ENCODE measurements around the gene TMEM178B. TPM values are rescaled to one million over a fixed set of nuclear protein-coding genes. Genes with fewer than 3 reads are reported as not detected.

Gene TMEM178B
- total RNA-seq, 1 experiment from 2014 or later: 0.39 TPM

DNA sequence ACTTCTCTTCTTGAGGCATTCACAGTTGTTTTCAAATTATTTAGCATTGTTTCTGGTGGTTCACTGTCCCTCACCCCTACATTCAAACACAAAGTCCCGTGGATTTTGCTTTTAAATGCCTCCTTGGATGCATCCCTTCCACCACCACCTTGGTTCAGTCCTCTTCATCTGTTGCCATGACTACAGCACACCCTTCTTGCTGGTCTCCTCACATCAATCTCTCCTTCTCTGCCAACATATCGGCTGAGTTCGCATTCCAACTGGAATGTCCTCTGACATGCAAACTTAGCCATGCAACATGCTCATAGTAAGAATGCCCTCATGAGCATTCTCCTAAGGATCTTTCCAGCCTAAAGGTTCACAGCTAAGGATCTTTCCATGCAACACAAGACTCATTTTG, 279.1 kb downstream of the TMEM178B start:
- in situ Hi-C loops (cut with HindIII; ENCODE audit: low pct_unique_long_range_greater_than_20kb, low sequenced_read_pairs) (no loop called here), intact Hi-C loops (cut with micrococcal nuclease; ENCODE audit: unreplicated experiment) (no loop called here)
- POLR2A ChIA-PET: no interaction called here

GRCh38 chr7:141354251-141354650, 280.4 kb downstream of the TMEM178B start:
- no peaks in the 10 kb centered on the region for H3K9me3 ChIP-seq (ENCODE audit: control insufficient read depth, insufficient read depth, low read depth, low read length)
- no peak overlapping the region for H3K4me3 ChIP-seq (ENCODE audit: low read depth in 2 of 2, low read length in 2 of 2)
- in situ Hi-C loops (cut with HindIII; ENCODE audit: low pct_unique_long_range_greater_than_20kb, low sequenced_read_pairs): no loop called here
- POLR2A ChIA-PET: no interaction called here
- TF ChIP-seq SIN3A (IDR thresholded peaks at IDR 0.05; ENCODE audit: borderline replicate concordance, insufficient read depth, low read depth, low read length) (no peak), REST (IDR thresholded peaks at IDR 0.05; ENCODE audit: insufficient read depth in 1 of 2, low read depth in 2 of 2, low read length in 1 of 2) (no peak), POLR2AphosphoS5 (IDR thresholded peaks at IDR 0.05; ENCODE audit: low read depth, low read length) (no peak), TCF7L2 (IDR thresholded peaks at IDR 0.05; ENCODE audit: low read depth, low read length) (no peak)
- TF ChIP-seq, protein P1, sequence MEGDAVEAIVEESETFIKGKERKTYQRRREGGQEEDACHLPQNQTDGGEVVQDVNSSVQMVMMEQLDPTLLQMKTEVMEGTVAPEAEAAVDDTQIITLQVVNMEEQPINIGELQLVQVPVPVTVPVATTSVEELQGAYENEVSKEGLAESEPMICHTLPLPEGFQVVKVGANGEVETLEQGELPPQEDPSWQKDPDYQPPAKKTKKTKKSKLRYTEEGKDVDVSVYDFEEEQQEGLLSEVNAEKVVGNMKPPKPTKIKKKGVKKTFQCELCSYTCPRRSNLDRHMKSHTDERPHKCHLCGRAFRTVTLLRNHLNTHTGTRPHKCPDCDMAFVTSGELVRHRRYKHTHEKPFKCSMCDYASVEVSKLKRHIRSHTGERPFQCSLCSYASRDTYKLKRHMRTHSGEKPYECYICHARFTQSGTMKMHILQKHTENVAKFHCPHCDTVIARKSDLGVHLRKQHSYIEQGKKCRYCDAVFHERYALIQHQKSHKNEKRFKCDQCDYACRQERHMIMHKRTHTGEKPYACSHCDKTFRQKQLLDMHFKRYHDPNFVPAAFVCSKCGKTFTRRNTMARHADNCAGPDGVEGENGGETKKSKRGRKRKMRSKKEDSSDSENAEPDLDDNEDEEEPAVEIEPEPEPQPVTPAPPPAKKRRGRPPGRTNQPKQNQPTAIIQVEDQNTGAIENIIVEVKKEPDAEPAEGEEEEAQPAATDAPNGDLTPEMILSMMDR (IDR thresholded peaks at IDR 0.05): no peak
- H3K36me3 ChIP-seq (ENCODE audit: control insufficient read depth, insufficient read depth, low read length): no peaks in the 10 kb centered on the region
- no peak overlapping the region for H3K27ac ChIP-seq (ENCODE audit: low read length)
- ATAC-seq (no peak), DNase-seq (ENCODE audit: low read depth, low spot score) (no peak)
- no TSS peak for BruUV-seq (replicated peaks)
- CTCF ChIA-PET: no interaction called here
- H3K4me1 ChIP-seq (ENCODE audit: control insufficient read depth, insufficient read depth, low read length): no peaks in the 10 kb centered on the region
- H3K27me3 ChIP-seq (ENCODE audit: control insufficient read depth, insufficient read depth, low read length): peaks cover 6% of the 10 kb centered on the region; the same call in 1 of the 2 replicates
- intact Hi-C loops (cut with micrococcal nuclease; ENCODE audit: unreplicated experiment): no loop called here

More for the DNA sequence above, 279.1 kb downstream of the TMEM178B start:
- Histone ChIP-seq H3K36me3 (ENCODE audit: control insufficient read depth, insufficient read depth, low read length) (no peaks in the 10 kb centered on the region), H3K4me1 (ENCODE audit: control insufficient read depth, insufficient read depth, low read length) (no peaks in the 10 kb centered on the region), H3K27ac (ENCODE audit: low read length) (no peak overlapping the region), H3K9me3 (ENCODE audit: control insufficient read depth, insufficient read depth, low read depth, low read length) (no peaks in the 10 kb centered on the region), H3K4me3 (ENCODE audit: low read depth in 2 of 2, low read length in 2 of 2) (no peak overlapping the region), H3K27me3 (ENCODE audit: control insufficient read depth, insufficient read depth, low read length) (peaks cover 8% of the 10 kb centered on the region; the same call in 1 of the 2 replicates)
- ATAC-seq: no peak
- TF ChIP-seq TCF7L2 (IDR thresholded peaks at IDR 0.05; ENCODE audit: low read depth, low read length): no peak
- TF ChIP-seq REST (IDR thresholded peaks at IDR 0.05; ENCODE audit: insufficient read depth in 1 of 2, low read depth in 2 of 2, low read length in 1 of 2): no peak
- TF ChIP-seq, protein P1 (IDR thresholded peaks at IDR 0.05): no peak
- no peak for TF ChIP-seq POLR2AphosphoS5 (IDR thresholded peaks at IDR 0.05; ENCODE audit: low read depth, low read length)
- TF ChIP-seq SIN3A (IDR thresholded peaks at IDR 0.05; ENCODE audit: borderline replicate concordance, insufficient read depth, low read depth, low read length): no peak
- no TSS peak for BruUV-seq (replicated peaks)
- CTCF ChIA-PET: no interaction called here
- DNase-seq (ENCODE audit: low read depth, low spot score): no peak

Measured in Panc1 (cell line).